Endometrium (tissue), 2 donors: ENCODE data around the gene CACNA1H.

Source experiments
- FAIRE-seq: peaks from 2 replicates; lab custom pipeline; 2012; peaks lifted over from hg19 to GRCh38; lab: Jason Lieb, UNC
- donor health status: control.
- donor health status: control.

Gene CACNA1H

GRCh38 chr16:1152651-1153259 is at the start of gene CACNA1H:
CACNA1H (plus strand) TSS chr16:1153106; CDS start chr16:1153738, 632 bp downstream.
- FAIRE-seq = no peak

DNA sequence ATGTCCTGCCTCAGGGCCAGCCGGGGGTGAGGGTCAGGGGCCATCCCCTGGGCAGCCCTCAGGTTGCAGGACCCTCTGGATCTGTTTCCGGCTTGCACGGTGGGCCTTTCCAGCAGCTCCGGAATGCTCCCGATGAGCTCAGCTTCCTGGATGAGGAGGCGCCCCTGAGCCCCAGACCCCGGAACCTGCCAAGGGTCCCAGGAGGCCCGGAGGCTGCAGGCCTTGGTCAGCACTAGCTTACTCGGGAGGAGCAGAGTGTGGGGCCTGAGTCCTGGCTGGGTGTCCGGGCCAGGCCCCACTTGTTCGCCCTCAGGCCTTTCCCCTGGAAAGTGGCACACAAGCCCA is 49.3 kb upstream of the CACNA1H start:
- no peak for FAIRE-seq

DNA sequence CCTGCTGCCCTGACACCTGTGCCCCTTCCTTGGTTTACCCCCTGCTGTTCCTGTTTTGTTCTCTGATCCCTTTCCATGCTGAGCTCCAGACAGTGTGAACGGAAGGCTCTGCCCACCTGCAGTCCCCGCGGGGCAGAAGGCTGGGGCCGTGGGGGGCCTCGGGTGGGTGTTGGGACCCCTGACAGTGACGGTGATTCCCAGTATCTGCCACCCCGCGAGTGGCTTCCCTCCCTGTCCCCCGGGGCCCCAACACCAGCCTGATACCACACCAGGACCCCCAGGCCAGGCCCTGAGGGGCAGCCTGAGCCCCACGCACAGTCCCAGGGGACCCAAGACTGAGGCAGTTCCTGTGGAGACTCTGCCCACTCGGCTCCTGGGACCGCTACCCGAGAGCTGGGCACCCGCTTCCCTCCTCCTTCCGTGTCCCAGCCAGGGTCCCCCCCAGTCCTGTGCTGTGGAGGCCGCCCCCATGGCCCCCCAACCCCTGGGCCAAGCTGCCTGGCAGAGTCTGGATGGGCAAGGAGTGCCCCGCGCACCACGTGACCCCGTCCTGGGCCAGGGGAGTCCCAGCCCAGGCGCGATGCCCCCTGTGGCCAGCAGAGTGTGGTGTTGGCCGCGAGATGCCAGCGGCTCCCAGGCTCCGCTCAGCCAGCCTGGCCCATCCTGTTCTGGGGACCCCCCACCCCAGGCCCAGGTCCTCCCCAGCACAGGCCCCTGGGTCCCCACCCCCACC is 46.9 kb upstream of the CACNA1H start:
- no peak for FAIRE-seq

DNA sequence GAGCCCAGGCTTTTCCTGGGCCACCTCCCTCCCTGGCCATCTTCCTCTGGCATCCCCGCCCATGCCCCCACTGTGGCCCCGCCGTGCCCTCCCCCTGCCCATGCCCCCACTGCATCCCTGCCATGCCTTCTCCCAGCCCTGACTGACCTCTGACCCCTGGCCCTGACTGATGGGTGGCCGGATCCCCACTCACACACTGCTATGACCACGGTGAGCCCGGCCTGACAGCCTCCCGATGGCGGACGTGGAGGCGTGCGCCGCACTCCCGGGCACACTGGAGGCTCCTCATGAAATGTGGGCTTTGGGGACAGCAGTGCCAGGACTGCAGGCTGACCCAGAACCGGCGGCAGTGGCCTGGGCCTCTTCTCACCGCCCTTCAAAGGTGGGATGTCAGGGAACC is 46.2 kb upstream of the CACNA1H start:
- FAIRE-seq = no peak

DNA sequence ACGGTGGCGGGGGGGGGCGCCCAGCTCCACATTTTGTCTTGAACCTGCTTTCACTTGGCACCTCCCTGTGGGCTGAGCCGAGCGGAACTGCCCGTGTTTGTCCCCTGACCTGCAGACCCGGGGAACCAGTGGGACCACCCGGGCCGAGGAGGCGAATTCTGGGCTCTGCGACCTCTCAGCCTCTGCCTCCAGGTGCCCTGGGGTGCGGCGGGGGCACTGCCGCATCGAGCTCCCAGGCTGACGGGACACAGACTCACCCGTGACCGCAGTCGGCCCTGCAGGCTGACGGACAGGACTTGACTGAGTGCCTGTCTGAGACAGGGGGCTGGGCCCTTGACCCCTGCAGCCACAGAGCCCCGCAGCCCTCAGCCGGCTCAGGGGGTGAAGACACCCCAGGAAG is 45.8 kb upstream of the CACNA1H start:
- FAIRE-seq = no peak

DNA sequence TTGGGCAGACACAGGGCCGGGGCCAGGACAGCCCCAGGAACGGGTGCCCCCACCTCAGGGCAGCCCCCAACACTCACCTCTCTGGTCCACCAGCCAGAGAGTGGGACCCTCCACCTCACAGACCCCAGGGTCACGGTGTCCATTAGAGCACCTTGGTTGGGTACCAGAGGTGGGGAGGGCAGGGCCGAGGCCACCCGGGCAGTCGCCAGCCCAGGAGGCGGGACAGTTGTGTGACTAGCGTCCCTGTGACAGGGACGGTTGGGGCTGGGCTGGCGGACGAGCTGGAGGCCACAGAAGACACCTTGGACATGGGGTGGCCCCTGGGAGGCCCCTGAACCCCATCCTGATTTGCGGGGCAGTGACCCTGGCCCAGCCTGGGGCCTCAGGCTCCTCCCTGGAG is 45.2 kb upstream of the CACNA1H start:
- no peak for FAIRE-seq

DNA sequence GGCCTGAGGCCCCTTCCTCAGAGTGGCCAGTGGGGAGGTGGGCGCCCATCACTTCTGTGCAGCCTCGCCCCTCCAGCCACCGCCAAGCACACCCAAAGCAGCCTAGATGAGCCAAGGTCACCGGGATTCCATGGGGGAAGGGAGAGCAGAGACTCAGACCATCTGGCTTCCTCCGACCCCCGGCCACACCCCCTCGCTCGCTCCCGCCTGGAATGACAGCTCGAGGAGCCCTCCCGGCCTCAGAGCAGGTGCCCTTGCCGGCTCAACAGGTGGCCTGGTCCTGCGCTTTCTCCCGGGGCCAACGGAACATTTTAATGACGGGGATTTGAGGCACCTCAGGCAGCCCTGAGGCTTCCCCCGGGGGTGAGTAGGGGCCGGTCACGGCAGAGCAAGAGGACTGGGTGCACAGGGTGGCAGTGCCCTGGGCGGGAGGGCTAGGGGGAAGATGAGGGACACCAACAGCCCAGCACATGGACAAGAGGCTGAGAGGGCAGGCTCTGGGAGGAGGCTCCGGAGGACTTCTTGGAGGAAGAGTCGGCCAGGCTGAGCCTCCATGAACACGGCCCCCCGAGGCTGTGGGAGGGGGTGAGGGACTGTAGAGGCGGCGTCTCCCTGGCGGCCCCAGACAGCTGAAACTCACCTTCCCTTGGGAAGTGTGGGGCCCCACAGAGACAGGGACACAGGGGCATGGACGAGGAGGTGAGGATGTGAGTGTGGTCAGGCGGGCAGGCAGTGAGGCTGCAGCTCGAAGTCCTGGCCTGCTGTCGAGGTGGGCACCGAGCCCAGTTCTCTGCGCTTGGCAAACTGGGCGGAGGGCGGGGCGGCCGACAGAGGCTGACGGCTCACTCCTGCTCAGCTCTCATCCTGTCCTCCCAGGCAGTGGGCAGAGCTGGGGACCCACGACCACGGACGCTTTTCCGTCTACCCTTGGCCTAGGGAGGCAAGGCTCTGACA is 44.3 kb upstream of the CACNA1H start:
- no peak for FAIRE-seq

DNA sequence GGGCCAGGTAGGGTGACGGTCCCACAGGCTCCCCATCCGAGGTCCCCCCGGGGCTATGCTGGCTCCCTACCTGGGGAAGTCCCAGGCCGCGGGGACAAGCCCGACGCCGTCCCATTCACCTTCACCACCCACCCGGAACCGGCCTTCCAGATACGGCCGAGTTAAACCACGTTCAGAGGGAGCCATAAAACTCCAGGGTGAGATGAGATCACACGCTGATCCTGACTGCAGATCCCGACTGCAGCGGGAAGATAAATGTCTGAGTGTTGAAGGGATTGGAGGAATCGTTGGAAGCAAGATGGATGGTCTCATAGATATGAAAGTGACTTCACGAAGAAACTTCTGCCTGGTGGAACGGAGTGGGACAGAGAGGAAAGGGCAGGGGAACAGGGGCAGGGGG is 43.3 kb upstream of the CACNA1H start:
- no peak for FAIRE-seq

GRCh38 chr16:1112506-1113184 is 40.3 kb upstream of the CACNA1H start:
- FAIRE-seq = no peak

- FAIRE-seq = no peak
These were observed 39.4 kb upstream of the CACNA1H start for GRCh38 chr16:1113489-1113888.

DNA sequence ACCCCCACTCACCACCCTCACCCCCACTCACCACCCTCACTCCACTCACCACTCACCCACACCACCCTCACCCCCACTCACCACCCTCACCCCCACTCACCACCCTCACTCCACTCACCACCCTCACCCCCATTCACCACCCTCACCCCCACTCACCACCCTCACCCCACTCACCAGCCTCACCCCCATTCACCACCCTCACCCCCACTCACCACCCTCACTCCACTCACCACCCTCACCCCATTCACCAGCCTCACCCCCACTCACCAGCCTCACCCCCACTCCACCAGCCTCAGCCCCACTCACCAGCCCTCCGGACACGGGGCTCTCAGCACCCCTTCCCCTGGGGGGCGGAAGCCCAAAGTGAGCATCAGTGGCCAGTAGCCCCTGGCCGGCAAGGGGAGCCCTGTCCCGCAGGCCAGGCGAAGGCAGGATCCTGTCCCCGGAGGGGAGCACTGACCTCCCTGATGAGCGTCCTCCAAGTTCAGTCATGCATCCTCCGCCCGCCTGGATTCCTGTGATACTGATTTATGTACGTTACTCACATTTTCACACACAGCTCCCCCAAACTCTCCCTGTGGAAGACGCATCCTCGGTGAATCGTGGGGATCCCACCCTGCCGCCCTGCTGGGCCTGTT is 38.9 kb upstream of the CACNA1H start:
- no peak for FAIRE-seq

DNA sequence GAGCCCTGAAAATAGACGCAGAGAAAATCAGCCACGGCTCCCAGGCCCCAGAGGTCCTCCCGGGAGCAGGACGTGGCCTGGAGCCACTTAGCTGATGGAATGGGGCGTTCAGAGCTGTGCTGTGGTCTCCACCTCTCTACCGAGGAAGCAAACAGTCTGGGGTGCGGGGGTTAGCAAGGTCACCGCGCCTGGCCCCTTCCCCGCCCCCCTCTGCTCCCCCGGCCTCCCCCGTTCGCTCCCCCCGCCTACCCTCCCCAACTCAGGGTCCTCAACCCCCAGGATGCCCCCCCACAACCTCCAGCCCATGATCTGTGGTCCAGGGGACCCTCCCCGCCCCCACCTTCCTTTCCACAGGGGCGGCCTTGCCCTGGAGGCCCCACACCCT is 36.2 kb upstream of the CACNA1H start:
- no peak for FAIRE-seq

DNA sequence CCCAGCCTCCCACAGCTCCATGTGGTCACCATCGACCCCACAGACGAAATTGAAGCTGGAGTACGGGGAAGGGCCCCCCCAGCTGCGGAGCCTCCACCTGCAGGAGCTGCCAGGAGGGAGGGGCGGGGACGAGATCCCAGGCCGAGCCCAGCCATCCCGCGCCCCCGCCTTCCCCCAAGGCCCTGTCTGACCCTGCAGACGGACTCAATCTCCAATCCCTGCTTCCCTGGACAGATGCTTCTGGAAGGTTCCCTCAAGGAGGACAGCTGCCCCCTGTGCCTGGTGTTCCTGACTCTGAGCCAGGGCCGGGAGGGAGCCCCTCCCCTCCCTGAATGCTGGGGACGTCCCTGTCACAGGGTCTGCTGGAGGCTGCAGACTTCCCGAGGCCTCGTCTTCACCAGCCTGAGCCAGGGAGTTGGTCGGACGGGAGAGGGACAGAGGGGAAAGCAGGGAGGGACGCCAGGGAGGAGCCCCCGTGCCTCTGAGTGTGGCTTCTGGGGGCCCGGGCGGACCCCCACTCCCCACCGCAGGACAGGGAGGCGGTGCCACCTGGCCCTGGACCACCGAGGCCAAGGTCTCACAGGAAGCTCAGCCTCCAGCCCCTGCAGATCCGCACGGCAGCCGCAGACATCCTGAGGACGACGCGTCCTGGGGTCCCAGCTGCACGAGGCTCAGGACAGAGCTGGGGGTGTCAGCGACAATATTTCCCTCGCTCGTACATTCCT is 35.6 kb upstream of the CACNA1H start:
- FAIRE-seq = no peak

- no peak for FAIRE-seq
These were observed 35.0 kb upstream of the CACNA1H start for GRCh38 chr16:1117926-1118325.

GRCh38 chr16:1119129-1119528 is 33.8 kb upstream of the CACNA1H start:
- FAIRE-seq = no peak

DNA sequence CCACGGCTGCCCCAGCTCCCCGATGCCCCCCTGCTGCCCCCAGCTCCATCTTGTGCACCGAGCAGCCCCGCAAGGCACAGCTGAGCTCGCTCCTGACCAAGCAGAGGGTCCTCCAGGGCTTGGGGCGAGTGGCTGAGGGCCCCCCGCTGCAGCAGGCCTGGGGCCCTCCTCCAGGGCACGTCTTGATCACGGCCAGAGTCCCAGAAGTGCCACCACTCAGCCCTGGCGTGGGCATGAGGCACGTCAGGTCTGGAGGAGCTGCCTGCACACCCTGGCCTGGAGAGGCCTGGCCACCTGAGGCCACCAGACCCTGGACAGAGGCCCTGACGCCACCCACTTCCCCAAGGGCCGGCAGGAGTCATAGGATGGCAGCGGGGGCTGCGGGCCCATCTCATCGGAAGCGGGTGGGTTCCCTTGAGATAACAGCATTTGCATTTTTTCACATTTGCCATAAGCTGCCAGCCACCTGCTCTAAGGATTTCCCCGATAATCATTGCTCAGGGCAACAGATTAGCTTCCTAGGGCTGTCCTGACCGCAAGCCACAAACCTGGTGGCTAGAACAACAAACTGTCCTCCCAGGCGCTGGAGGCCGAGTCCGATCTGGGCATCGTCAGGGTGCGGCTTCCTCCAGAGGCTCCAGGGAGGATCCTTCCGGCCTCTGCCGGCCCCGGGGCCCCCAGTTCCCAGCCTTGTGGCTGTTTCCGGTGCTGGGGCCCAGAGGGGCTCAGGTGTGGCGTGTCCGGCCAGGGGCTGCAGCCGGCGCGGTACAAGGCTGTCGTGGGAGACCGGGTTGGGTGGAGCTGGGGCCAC is 32.9 kb upstream of the CACNA1H start:
- no peak for FAIRE-seq

GRCh38 chr16:1120577-1120941 is 32.3 kb upstream of the CACNA1H start:
- FAIRE-seq = no peak

GRCh38 chr16:1121009-1121408 is 31.9 kb upstream of the CACNA1H start:
- no peak for FAIRE-seq

GRCh38 chr16:1121601-1122397 is 31.1 kb upstream of the CACNA1H start:
- FAIRE-seq = no peak

DNA sequence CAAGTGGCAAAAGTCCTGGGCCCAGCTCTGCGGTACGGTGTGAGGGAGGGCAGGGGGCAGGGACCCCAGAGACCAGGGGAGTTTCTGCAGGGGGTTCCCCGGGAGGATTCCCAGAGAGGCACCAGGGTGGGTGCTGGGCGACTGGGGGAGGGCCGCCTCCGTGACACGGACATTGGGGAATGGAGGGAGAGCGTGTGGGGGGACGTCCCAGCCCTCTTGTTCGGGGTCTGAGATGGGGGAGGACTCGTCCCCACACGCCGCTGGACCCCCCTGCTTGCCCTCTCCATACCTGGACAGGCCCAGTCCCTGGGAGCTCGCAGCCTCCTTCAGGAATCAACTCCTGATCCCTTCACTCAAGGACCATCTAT is 30.5 kb upstream of the CACNA1H start:
- no peak for FAIRE-seq
